ENCODE results near the gene PRKCG. TPM values are rescaled to one million over a fixed set of nuclear protein-coding genes. Genes with fewer than 3 reads are reported as not detected.

Gene PRKCG
- total RNA-seq, 3 donors from 2014 or later, result 0.09 to 0.35 TPM; not detected in 1

DNA sequence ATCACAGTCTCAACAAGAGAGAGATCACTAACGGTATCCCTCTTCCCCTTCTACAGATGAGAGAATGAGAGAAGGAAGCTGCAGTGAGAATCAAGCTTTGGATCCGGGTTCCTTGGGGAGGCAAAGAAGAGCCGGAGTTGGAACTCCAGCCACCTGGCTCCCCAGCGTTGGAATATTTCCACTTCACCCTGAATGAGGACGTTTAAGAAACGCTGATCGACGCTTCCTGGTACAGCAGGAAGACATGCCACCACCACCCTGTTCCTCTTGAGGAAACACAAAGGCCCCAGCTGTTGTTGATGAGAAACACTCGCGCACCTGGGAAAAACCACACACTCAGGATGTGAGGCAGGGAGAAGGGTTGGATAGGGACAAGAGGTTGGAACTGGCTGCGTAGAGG is 69.4 kb downstream of the PRKCG start:
- TF ChIP-seq, protein P1, sequence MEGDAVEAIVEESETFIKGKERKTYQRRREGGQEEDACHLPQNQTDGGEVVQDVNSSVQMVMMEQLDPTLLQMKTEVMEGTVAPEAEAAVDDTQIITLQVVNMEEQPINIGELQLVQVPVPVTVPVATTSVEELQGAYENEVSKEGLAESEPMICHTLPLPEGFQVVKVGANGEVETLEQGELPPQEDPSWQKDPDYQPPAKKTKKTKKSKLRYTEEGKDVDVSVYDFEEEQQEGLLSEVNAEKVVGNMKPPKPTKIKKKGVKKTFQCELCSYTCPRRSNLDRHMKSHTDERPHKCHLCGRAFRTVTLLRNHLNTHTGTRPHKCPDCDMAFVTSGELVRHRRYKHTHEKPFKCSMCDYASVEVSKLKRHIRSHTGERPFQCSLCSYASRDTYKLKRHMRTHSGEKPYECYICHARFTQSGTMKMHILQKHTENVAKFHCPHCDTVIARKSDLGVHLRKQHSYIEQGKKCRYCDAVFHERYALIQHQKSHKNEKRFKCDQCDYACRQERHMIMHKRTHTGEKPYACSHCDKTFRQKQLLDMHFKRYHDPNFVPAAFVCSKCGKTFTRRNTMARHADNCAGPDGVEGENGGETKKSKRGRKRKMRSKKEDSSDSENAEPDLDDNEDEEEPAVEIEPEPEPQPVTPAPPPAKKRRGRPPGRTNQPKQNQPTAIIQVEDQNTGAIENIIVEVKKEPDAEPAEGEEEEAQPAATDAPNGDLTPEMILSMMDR (IDR thresholded peaks at IDR 0.05), result no peak
- DNase-seq, result no peak
- Histone ChIP-seq H3K4me1 (ENCODE audit: low read depth) (no peaks in the 10 kb centered on the region), H3K4me3 (no peak overlapping the region), H3K36me3 (ENCODE audit: low read depth) (no peaks in the 10 kb centered on the region), H3K9me3 (no peaks in the 10 kb centered on the region)
- no peak for ATAC-seq
- intact Hi-C loops (cut with DNase I, micrococcal nuclease), result no loop called here

GRCh38 chr19:53951947-53952346 is 70.0 kb downstream of the PRKCG start:
- DNase-seq (no peak), ATAC-seq (no peak)
- H3K4me1 ChIP-seq (ENCODE audit: low read depth), result no peaks in the 10 kb centered on the region
- intact Hi-C loops (cut with DNase I, micrococcal nuclease), result no loop called here
- no peaks in the 10 kb centered on the region for H3K36me3 ChIP-seq (ENCODE audit: low read depth)
- TF ChIP-seq, protein P1 (IDR thresholded peaks at IDR 0.05), result no peak
- H3K4me3 ChIP-seq, result no peak overlapping the region
- no peaks in the 10 kb centered on the region for H3K9me3 ChIP-seq

DNA sequence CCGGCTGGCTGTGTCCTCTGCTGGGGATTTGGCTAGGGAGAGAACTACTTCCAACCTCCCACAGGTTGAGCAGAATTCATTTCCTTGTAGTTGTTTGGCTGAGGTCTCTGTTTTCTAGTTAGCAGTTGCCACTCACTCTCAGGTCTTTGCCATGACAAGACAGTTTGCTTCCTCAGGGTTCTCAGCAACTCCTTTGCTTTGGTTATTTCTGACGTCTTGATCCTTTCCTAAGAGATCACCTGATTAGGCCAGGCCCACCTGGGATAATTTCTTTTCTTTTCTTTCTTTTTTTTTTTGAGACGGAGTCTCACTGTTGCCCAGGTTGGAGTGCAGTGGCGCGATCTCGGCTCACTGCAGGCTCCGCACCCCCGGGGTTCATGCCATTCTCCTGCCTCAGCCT is 71.4 kb downstream of the PRKCG start:
- Histone ChIP-seq H3K4me1 (ENCODE audit: low read depth) (no peaks in the 10 kb centered on the region), H3K9me3 (no peaks in the 10 kb centered on the region), H3K36me3 (ENCODE audit: low read depth) (no peaks in the 10 kb centered on the region), H3K4me3 (no peak overlapping the region)
- ATAC-seq (no peak), DNase-seq (no peak)
- TF ChIP-seq, protein P1 (IDR thresholded peaks at IDR 0.05), result no peak
- intact Hi-C loops (cut with DNase I, micrococcal nuclease), result no loop called here

Other genes starting within 250 kb of the PRKCG start
- gene NLRP12, start 57.9 kb upstream of the PRKCG start, total RNA-seq, result under 1 TPM in 2 of 3 donors, not detected in 1; 0.19 to 0.28 TPM
- gene MYADM, start 14.3 kb upstream of the PRKCG start, total RNA-seq, result 100 to 1,000 TPM in 1 of 3 donors, 10 to 100 TPM in 2; 47.0 to 193 (median 67.7) TPM
- under 1 TPM in 1 of 3 donors, not detected in 2; 0.54 TPM for gene CACNG7, start 27.1 kb downstream of the PRKCG start, total RNA-seq
- under 1 TPM in 2 of 3 donors, not detected in 1; 0.07 to 0.09 TPM for gene CACNG8, start 80.7 kb downstream of the PRKCG start, total RNA-seq
- gene CACNG6, start 109.4 kb downstream of the PRKCG start, total RNA-seq, result not detected
- gene VSTM1, start 181.7 kb downstream of the PRKCG start, total RNA-seq, result not detected
- gene TARM1, start 199.2 kb downstream of the PRKCG start, total RNA-seq, result not detected
- gene OSCAR, start 218.6 kb downstream of the PRKCG start, total RNA-seq, result 1 to 10 TPM in 2 of 3 donors, under 1 TPM in 1; 0.35 to 1.8 (median 1.4) TPM
- gene NDUFA3, start 220.7 kb downstream of the PRKCG start, total RNA-seq, result 100 to 1,000 TPM in 2 of 3 donors, 10 to 100 TPM in 1; 93.4 to 155 (median 139) TPM
- gene TFPT, start 233.5 kb downstream of the PRKCG start, total RNA-seq, result 10 to 100 TPM in 2 of 3 donors, 1 to 10 TPM in 1; 9.8 to 18.2 (median 15.3) TPM
- 10 to 100 TPM; 34.3 to 54.6 (median 39.9) TPM for gene PRPF31, start 233.6 kb downstream of the PRKCG start, total RNA-seq

Data from mucosa of descending colon (tissue), 3 donors.